ENCODE results near the gene PCLAF. TPM values are rescaled to one million over a fixed set of nuclear protein-coding genes. Genes with fewer than 3 reads are reported as not detected.
"Not testable (repeated sequence)": the region's sequence is repeated elsewhere in the genome, so short reads cannot be mapped to it uniquely, and the experiment has no call there.

Gene PCLAF
- total and polyA plus RNA-seq, 5 donors, result 0.57 to 1.0 (median 1.0) TPM; not detected in 2

DNA sequence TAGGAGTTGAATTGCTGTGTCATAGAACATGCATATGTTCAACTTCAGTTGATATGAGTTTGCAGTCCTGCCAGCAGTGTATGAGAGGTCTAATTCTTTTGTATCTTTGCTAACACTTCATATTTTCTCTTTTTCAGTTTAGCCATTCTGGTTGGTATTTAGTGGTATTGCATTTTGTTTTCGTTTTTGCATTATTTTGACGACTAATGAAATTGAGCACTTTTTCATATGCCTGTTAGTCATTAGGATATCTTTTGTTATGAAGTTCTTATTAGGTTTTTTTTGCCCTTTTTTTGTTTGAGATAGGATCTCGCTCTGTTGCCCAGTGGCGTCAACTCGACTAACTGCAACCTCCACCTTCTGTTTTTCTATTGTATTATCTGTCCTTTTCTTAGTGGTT lies 15.5 kb upstream of the PCLAF start:
- no peaks in the 10 kb centered on the region for H3K27me3 ChIP-seq (ENCODE audit: control insufficient read depth, insufficient read depth)
- no peak for ATAC-seq
- no peak overlapping the region for H3K4me3 ChIP-seq (ENCODE audit: low read length)
- intact Hi-C loops (cut with DNase I), result no loop called here
- H3K27ac ChIP-seq (ENCODE audit: low read length), result no peak overlapping the region
- H3K4me1 ChIP-seq (ENCODE audit: control insufficient read depth, insufficient read depth, low read length), result no peaks in the 10 kb centered on the region
- no peaks in the 10 kb centered on the region for H3K9me3 ChIP-seq (ENCODE audit: control insufficient read depth, low read length)
- 96% methylated on average over 5 of the region's 5 CpGs for WGBS
- DNase-seq, result no peak

DNA sequence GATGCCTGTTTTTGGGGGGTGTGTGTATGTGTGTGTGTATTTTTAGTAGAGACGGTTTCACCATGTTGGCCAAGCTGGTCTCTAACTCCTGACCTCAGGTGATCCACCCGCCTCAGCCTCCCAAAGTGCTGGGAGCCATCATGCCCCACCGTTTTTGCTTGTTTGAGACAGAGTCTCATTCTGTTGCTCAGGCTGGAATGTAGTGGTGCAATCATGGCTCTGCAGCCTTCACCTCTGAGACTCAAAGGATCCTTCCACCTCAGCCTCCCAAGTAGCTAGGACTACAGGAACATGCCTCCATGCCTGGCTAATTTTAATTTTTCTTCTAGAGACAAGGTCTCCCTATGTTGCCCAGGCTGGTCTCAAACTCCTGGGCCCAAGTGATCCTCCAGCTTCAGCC lies 11.2 kb upstream of the PCLAF start:
- DNase-seq; intact Hi-C loops (cut with DNase I); H3K9me3 ChIP-seq (ENCODE audit: control insufficient read depth, low read length); H3K4me1 ChIP-seq (ENCODE audit: control insufficient read depth, insufficient read depth, low read length); H3K27me3 ChIP-seq (ENCODE audit: control insufficient read depth, insufficient read depth); H3K4me3 ChIP-seq (ENCODE audit: low read length); ATAC-seq; H3K27ac ChIP-seq (ENCODE audit: low read length): not testable (repeated sequence)
- WGBS, result 82% methylated on average over 3 of the region's 3 CpGs

DNA sequence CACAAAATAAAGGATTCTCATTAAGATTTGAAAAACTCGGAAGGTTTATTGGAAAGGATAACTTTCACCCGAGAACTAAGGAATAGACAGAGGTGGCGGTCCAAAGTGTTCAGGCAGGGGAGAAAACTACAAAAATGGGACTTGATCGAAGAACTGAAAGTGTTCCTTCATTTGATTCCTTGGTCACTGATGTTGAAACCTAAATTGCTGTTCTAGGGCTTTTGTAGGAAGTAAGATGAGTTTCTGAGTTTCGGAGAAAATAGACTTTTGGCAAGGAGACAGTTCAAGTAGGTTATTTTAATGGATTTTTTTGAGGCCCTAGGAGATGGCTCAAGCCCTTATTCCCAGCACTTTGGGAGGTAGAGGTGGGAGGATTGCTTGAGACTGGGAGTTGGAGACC lies 7.8 kb upstream of the PCLAF start:
- intact Hi-C loops (cut with DNase I), result no loop called here

DNA sequence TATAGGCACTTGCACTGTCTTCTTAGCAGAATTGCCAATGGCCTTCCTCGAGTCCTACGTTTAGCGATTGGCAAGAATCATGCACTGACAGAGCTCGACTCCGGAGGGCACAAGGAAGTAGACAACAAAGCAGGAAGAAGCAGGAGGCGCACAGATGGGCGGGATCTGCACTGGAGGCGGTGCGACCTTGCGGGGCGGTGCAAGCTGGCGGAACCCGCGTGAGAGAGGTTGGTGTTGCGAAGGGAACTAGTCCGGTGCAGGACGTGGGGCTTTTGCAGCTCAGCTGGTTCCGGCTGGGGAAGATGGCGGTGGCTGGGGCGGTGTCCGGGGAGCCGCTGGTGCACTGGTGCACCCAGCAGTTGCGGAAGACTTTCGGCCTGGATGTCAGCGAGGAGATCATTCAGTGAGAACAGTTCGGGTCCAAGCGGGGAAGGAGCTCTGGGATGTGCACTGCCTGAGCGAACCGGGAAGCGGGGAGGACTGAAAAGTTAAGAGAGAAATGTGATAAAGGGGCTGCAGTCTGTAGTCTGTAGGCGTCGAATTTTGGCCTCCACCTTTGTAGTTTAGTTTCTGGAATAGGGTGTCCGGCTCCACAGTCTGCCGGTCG lies 6.4 kb upstream of the PCLAF start, which contains the start of gene TRIP4:
Gene TRIP4 (plus strand): TSS at position 275 of the 607 bp plus-strand sequence. CDS start 28 bp downstream, at position 303.
- DNase-seq, result peak; percentile 97 to 98 (median 97)
- WGBS, result under 1% methylated on average over 35 of the region's 35 CpGs
- Histone ChIP-seq H3K4me1 (ENCODE audit: control insufficient read depth, insufficient read depth, low read length) (no peaks in the 10 kb centered on the region), H3K4me3 (ENCODE audit: low read length) (peak within 1 kb of the TSS; percentile 80), H3K27me3 (ENCODE audit: control insufficient read depth, insufficient read depth) (no peaks in the 10 kb centered on the region), H3K27ac (ENCODE audit: low read length) (peak within 1 kb of the TSS; percentile 26), H3K9me3 (ENCODE audit: control insufficient read depth, low read length) (no peaks in the 10 kb centered on the region)
- peak; percentile 100 for ATAC-seq
- intact Hi-C loops (cut with DNase I), result no loop called here

More for the DNA sequence above, 7.8 kb upstream of the PCLAF start:
- H3K4me3 ChIP-seq (ENCODE audit: low read length), result no peak overlapping the region
- no peak overlapping the region for H3K27ac ChIP-seq (ENCODE audit: low read length)
- no peaks in the 10 kb centered on the region for H3K4me1 ChIP-seq (ENCODE audit: control insufficient read depth, insufficient read depth, low read length)
- no peaks in the 10 kb centered on the region for H3K27me3 ChIP-seq (ENCODE audit: control insufficient read depth, insufficient read depth)
- no peaks in the 10 kb centered on the region for H3K9me3 ChIP-seq (ENCODE audit: control insufficient read depth, low read length)
- 86% methylated on average over 5 of the region's 5 CpGs for WGBS
- DNase-seq, result no peak
- ATAC-seq, result no peak

DNA sequence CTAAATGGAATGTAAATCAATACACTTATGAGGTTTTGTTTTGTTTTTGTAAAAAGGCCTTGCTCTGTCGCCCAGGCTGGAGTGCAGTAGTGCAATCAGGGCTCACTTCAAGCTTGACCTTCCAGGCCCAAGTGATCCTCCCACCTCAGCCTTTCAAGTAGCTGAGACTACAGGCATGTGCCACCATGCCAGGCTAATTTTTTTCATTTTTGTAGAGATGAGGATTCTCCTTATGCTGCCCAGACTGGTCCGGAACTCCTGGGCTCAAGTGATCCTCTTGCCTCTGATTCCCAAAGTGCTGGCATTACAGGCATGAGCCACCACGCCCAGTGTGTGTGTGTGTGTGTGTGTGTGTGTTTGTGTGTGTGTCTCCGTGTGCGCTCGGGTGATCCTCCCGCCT lies 5.0 kb upstream of the PCLAF start:
- no peaks in the 10 kb centered on the region for H3K27me3 ChIP-seq (ENCODE audit: control insufficient read depth, insufficient read depth)
- no peaks in the 10 kb centered on the region for H3K9me3 ChIP-seq (ENCODE audit: control insufficient read depth, low read length)
- WGBS, result 95% methylated on average over 7 of the region's 7 CpGs
- no peaks in the 10 kb centered on the region for H3K4me1 ChIP-seq (ENCODE audit: control insufficient read depth, insufficient read depth, low read length)
- no peak overlapping the region for H3K4me3 ChIP-seq (ENCODE audit: low read length)
- ATAC-seq (no peak), DNase-seq (no peak)
- intact Hi-C loops (cut with DNase I), result no loop called here
- no peak overlapping the region for H3K27ac ChIP-seq (ENCODE audit: low read length)

DNA sequence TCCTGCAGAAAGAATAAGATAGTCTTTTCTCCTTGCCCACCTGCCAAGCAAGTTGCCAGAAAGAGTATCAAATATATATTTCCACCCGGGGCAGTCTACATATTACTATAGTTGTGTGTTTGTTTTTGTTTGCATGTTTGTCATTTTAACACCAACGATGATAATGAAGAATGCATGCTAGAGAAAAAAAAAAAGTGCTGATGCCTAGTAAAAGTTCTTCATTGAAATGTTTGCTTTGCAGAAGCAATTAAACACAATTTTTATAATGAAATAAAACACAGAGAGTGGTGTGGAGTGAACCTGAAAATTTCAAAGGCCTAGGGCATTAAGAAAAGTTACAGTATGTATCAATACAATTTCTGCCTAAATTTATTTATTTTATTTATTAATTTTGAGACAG lies 2.5 kb upstream of the PCLAF start:
- no peak for ATAC-seq
- no peak overlapping the region for H3K27ac ChIP-seq (ENCODE audit: low read length)
- H3K9me3 ChIP-seq (ENCODE audit: control insufficient read depth, low read length), result no peaks in the 10 kb centered on the region
- H3K4me1 ChIP-seq (ENCODE audit: control insufficient read depth, insufficient read depth, low read length), result no peaks in the 10 kb centered on the region
- intact Hi-C loops (cut with DNase I), result no loop called here
- no peaks in the 10 kb centered on the region for H3K27me3 ChIP-seq (ENCODE audit: control insufficient read depth, insufficient read depth)
- no peak overlapping the region for H3K4me3 ChIP-seq (ENCODE audit: low read length)
- WGBS, result 89% methylated on average over 2 of the region's 2 CpGs
- no peak for DNase-seq

DNA sequence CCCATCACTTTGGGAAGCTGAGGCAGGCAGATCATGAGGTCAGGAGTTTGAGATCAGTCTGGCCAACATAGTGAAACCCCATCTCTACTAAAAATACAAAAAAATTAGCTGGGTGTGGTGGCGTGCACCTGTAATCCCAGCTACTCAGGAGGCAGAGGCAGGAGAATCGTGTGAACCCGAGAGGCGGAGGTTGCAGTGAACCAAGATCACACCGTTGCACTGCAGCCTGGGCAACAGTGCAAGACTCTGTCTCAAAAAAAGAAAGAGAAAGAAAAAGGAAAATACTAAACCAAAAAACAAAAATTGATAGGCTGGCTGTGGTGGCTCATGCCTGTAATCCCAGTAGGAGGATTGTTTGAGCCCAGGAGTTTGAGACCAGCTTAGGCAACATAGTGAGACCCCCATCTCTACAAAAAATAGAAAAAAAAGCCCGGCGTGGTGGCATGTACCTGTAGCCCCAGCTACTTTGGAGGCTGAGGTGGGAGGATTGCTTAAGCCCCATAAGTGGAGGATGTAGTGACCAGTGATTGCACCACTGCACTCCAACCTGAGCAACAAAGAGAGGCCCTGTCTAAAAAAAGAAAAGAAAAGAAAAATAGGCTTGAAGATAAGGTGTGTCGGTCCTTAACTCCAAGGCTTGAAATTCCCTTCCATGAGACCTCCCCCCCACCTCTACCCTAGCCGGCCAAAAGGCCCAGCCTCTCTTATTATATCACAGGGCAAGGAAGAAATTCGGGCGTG lies 941 bp downstream of the PCLAF start:
- H3K4me1 ChIP-seq (ENCODE audit: control insufficient read depth, insufficient read depth, low read length); H3K9me3 ChIP-seq (ENCODE audit: control insufficient read depth, low read length); H3K27me3 ChIP-seq (ENCODE audit: control insufficient read depth, insufficient read depth); intact Hi-C loops (cut with DNase I); H3K27ac ChIP-seq (ENCODE audit: low read length); DNase-seq; H3K4me3 ChIP-seq (ENCODE audit: low read length); ATAC-seq: not testable (repeated sequence)
- WGBS, result 60% methylated on average over 11 of the region's 11 CpGs

DNA sequence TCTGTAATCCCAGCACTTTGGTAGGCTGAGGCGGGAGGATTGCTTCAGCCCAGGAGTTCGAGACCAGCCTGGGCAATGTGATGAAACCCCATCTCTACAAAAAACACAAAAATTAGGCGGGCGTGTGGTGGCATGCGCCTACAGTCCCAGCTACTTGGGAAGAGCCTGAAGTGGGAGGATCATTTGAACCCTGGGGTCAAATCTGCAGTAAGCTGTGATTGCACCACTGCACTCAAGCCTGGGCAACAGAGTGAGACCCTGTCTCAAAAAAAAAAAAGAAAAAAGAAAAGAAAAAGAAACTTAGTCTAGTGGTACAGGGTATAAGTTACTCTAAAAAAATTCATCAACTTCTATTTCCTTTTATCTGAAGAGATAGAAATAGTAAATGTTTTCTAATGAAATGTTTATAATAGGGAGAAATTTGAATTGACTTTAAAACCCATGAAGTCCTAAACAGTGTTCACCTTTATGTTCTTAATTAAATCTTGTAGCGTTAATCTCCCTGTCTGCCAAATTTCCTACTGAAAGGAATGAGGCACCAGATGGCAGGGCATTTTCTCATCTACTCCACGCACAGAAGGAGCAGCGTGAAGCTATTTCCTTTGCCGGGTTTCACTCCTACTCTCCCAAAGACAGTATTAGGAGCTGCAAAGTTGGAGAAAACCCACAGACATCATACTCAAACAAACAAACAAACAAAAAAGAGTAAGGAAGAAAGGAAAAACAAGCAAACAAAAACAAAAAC lies 1.9 kb downstream of the PCLAF start:
- intact Hi-C loops (cut with DNase I), result no loop called here
- 68% methylated on average over 9 of the region's 9 CpGs for WGBS
- Histone ChIP-seq H3K27me3 (ENCODE audit: control insufficient read depth, insufficient read depth) (no peaks in the 10 kb centered on the region), H3K4me3 (ENCODE audit: low read length) (no peak overlapping the region), H3K27ac (ENCODE audit: low read length) (no peak overlapping the region), H3K4me1 (ENCODE audit: control insufficient read depth, insufficient read depth, low read length) (no peaks in the 10 kb centered on the region), H3K9me3 (ENCODE audit: control insufficient read depth, low read length) (no peaks in the 10 kb centered on the region)
- ATAC-seq (no peak), DNase-seq (no peak)

DNA sequence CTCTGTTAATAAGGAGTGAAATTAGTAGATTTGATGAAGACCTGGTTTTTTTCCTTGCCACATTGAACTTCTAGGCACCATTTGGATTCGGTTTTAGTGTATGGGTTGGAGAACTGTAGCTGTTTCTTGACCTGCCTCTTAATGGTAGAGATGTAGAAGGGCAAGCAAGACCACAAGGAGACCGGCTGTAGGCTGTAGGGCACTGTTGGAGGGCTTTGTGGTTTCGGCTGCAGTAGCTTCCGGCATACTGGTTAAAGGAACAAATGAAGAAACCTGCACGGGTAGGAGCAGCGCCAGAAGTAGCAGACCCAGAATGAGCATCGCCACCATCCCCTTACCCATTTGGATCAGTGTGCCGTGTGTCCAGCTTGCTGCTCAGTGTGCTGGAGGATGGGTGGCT lies 7.9 kb downstream of the PCLAF start:
- no peak for DNase-seq
- Histone ChIP-seq H3K27ac (ENCODE audit: low read length) (no peak overlapping the region), H3K9me3 (ENCODE audit: control insufficient read depth, low read length) (no peaks in the 10 kb centered on the region), H3K4me1 (ENCODE audit: control insufficient read depth, insufficient read depth, low read length) (no peaks in the 10 kb centered on the region), H3K4me3 (ENCODE audit: low read length) (no peak overlapping the region), H3K27me3 (ENCODE audit: control insufficient read depth, insufficient read depth) (no peaks in the 10 kb centered on the region)
- 88% methylated on average over 8 of the region's 8 CpGs for WGBS
- intact Hi-C loops (cut with DNase I), result no loop called here
- no peak for ATAC-seq

DNA sequence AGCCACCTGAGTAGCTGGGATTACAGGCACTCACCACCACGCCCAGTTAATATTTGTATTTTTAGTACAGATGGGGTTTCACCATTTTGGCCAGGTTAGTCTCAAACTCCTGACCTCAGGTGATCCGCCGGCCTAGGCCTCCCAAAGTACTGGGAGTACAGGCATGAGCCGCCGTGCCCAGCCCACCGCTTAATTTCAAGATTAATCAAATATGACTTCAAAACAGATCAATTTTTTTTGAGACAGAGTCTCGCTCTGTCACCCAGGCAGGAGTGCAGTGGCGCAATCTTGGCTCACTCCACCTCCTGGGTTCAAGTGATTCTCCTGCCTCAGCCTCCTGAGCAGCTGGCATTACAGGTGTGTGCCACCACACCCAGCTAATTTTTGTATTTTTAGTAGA lies 9.9 kb downstream of the PCLAF start:
- H3K4me3 ChIP-seq (ENCODE audit: low read length); H3K9me3 ChIP-seq (ENCODE audit: control insufficient read depth, low read length); H3K27ac ChIP-seq (ENCODE audit: low read length); DNase-seq; ATAC-seq; intact Hi-C loops (cut with DNase I); H3K4me1 ChIP-seq (ENCODE audit: control insufficient read depth, insufficient read depth, low read length); H3K27me3 ChIP-seq (ENCODE audit: control insufficient read depth, insufficient read depth): not testable (repeated sequence)
- 98% methylated on average over 8 of the region's 8 CpGs for WGBS

DNA sequence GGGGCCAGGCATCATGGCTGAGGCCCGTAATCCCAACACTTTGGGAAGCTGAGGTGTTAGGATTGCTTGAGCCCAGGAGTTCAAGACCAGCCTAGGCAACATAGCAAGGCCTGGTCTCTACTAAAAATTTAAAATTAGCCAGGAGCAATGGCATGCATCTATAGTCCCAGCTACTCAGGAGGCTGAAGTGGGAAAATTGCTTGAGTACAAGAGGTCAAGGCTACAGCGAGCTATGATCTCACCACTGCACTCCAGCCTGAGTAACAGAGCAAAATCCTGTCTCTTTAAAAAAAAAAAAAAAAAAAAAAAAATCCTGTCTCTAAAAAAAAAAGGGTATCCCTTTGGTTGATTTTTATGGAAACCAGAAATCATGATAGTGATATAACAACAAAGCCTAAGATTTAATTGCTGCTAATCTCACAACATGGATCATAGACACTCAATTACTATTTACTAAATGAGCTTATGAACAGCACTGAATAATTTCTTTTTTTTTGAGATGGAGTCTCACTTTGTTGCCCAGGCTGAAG lies 12.1 kb downstream of the PCLAF start:
- ATAC-seq (no peak), DNase-seq (no peak)
- 80% methylated on average over 2 of the region's 2 CpGs for WGBS
- H3K4me3 ChIP-seq (ENCODE audit: low read length), result no peak overlapping the region
- no peaks in the 10 kb centered on the region for H3K9me3 ChIP-seq (ENCODE audit: control insufficient read depth, low read length)
- no peak overlapping the region for H3K27ac ChIP-seq (ENCODE audit: low read length)
- H3K27me3 ChIP-seq (ENCODE audit: control insufficient read depth, insufficient read depth), result no peaks in the 10 kb centered on the region
- no peaks in the 10 kb centered on the region for H3K4me1 ChIP-seq (ENCODE audit: control insufficient read depth, insufficient read depth, low read length)
- intact Hi-C loops (cut with DNase I), result no loop called here
